Kidney capillary endothelial cell (primary cell): ENCODE measurements around the gene SPATA33.
"Not testable (repeated sequence)": the region's sequence is repeated elsewhere in the genome, so short reads cannot be mapped to it uniquely, and the experiment has no call there.

ENCODE experiments used
- DNase-seq: peaks from one replicate; pipeline ENCODE4 v3.0.0-alpha.2; 2018; ENCODE audit warnings: low spot score

SPATA33 gene

DNA sequence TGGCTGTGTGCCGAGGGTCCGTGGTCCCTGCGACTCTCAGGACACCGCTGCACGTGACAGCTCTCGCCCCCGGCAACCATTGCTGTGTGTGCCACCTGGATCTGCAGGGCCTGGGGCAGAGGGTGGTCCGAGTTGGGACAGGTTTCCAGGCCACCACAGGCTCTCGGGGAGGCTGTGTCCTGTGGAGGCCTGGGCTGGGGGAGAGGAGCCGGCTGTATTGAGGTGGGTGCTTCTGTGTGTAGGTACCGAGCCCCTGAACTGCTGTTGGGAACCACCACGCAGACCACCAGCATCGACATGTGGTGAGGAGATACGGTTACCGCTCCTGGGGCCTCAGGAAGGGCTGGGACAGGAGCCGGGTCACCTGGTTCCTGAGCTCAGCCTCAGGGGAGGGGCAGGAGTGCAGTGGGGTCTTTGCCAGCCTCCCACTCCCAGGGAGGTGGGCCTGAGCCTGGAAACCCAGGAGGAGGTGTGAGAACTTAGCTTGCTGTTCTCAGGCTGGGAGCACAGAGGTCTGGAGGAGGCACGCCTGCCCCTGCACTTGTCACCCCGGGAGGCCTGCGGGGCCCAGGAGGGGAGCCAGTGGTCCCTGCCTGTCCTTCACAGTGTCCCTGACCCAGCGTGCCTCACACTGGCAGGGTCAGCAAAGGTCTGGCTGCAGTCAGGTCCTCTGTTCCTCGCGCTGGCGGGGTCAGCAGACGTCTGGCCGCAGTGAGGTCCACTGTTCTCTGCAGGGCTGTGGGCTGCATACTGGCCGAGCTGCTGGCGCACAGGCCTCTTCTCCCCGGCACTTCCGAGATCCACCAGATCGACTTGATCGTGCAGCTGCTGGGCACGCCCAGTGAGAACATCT is 36.5 kb downstream of the SPATA33 start:
- no peak for DNase-seq

DNA sequence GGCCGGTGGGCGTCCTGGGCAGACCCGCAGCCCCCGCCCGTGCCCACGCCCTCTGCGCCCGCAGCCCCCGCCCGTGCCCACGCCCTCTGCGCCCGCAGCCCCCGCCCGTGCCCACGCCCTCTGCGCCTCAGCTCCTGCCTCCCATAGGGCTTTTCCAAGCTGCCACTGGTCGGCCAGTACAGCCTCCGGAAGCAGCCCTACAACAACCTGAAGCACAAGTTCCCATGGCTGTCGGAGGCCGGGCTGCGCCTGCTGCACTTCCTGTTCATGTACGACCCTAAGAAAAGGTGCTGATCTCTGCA is 37.1 kb downstream of the SPATA33 start:
- not testable (repeated sequence) for DNase-seq

DNA sequence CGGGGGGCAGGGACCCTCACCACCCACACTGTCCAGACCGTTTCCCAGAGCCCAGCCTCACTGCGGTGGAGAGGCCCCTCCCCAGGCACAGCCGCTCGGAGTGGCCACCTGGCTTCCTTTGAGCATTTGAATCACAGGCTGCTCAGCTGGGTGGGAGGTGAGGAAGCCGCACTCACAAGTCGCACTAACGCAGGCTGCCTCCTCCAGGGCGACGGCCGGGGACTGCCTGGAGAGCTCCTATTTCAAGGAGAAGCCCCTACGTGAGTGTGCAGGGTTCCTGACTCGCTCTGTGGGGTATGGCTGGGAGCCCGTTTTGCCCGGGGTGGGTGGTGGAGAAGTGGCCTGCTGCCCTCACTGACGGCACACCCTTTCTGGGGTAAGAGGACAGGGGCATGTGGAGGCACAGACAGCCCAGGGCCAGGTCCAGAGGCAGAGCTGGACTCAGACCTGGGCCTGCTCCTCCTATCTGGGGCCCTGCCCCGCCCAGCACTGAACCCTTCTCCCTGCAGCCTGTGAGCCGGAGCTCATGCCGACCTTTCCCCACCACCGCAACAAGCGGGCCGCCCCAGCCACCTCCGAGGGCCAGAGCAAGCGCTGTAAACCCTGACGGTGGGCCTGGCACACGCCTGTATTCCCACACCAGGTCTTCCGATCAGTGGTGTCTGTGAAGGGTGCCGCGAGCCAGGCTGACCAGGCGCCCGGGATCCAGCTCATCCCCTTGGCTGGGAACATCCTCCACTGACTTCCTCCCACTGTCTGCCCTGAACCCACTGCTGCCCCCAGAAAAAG is 37.6 kb downstream of the SPATA33 start:
- no peak for DNase-seq

DNA sequence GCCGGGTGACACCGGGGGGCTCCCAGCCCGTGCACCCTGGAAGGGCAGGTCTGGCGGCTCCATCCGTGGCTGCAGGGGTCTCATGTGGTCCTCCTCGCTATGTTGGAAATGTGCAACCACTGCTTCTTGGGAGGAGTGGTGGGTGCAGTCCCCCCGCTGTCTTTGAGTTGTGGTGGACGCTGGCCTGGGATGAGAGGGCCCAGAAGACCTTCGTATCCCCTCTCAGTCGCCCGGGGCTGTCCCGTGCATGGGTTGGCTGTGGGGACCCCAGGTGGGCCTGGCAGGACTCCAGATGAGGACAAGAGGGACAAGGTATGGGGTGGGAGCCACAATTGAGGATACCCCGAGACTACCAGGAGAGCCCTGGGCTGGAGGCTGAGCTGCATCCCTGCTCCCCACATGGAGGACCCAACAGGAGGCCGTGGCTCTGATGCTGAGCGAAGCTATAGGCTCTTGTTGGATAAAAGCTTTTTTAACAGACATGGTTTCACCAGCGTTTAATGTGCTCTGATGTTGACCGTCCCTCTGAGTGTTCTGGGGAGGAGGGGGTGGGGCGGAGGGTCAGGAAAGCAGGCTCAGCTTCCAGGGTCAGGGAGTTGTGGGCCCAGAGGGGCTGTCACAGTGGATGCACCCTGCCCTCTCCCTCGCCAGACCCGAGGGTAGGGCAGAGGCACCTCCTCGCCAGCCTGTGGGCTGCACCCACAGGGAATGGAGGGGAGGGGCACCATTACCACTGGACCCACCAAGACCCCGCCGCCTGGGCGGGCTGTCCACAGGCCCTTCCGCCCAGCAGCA is 38.4 kb downstream of the SPATA33 start:
- no peak for DNase-seq

DNA sequence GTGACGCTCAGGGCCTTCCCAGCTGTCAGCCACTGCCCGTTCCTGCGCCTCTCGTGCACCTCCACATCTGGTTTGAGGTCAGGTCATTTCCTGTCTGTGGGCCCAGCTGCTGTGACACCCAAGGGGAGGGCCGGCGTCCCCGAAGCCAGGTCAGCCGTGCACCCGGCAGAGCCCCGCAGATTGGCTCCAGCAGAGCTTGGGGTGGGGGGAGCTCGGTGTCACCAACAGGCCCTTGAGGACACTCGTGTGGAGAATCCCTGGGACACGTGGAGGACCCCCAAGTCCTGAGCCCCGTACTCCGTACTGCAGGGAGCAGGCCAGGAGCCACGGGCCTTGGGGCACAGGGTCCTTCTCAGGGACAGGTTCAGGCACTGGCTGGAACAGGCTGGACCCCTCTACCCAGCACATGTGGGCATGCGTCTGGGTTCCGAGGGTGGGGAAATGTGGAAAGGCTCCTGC is 39.1 kb downstream of the SPATA33 start:
- DNase-seq, result no peak

DNA sequence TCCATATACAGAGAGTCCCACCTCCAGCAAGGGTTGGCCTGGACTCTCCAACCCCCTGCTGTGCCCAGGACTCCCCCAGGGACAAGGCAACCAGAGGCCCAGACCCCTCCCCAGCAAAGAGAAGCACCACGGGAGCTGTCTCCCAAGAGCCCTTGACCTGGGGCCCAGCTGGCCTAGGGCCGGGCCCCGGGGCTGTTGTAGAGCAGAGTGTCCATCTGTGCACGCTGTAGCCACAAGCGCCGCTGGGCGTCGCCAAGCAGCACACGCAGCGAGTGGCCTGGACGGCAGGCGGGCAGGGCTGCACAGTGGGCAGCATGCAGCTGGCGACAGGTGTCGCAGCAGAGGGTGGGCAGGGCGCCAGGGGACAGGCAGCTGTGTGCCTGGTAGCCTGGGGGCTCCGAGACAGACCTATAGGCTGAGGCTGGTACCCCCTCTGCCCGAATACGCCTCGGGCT is 39.6 kb downstream of the SPATA33 start:
- DNase-seq, result no peak

DNA sequence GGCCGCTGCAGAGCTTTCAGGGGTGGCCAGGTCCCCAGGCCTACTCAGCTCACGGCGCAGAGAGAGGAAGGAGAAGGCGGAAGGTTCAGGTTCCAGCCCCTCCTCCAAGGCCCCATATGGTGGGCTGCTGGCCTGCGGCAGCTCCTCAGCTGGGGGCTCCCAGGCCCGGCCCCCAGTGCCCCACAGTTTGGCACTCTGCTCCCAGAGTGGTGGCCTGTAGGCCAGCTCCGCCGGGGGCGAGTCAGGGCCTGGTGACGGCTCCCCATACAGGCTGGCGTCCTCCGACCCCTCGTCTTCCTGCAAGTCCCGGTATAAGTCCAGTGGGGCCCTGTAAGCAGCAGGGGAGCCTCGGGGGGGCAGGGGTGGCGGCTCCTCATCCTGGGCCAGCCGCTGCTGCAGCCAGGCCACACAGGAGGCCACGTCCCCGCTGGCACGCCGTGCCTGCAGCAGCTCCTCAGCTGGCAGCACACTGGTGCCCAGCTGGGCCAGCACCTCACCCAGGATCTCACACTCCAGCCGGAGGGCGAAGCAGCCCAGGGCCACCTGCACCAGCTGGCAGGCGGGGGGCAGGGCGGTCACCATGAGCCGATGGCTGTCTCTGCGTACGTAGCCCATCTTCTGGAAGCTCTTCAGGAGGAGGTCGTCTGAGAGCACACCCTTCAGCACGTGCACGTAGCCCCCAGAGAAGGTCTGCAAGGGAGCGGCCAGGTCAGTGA is 40.1 kb downstream of the SPATA33 start:
- DNase-seq, result no peak

DNA sequence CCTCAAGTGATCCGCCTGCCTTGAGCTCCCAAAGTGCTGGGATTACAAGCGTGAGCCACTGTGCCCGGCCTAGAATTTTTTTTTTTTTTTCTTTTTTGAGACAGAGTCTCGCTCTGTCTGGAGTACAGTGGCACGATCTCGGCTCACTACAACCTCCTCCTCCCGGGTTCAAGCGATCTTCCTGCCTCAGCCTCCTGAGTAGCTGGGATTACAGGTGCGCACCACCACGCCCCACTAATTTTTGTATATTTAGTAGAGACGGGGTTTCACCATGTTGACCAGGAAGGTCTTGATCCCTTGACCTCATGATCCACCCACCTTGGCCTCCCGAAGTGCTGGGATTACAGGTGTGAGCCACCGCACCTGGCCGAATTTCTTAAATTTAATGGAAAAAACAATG is 41.1 kb downstream of the SPATA33 start:
- DNase-seq, result not testable (repeated sequence)

DNA sequence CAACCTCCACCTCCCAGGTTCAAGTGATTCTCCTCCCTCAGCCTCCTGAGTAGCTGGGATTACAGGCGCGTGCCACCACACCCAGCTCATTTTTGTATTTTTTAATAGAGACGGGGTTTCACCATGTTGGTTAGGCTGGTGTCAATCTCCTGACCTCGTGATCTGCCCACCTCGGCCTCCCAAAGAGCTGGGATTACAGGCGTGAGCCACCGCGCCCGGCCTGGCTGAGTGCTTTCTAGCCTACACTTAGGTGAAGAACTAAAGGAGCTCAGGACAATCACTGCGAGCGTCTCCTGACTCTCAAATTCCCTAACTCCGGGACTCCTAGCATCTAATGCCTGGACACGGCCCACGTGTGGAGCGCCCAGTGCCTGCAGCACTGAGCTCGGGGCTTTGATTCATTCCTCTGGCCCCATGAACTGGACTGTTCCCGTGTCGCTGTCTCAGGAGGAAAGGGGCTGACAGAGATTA is 42.0 kb downstream of the SPATA33 start:
- DNase-seq, result not testable (repeated sequence)

DNA sequence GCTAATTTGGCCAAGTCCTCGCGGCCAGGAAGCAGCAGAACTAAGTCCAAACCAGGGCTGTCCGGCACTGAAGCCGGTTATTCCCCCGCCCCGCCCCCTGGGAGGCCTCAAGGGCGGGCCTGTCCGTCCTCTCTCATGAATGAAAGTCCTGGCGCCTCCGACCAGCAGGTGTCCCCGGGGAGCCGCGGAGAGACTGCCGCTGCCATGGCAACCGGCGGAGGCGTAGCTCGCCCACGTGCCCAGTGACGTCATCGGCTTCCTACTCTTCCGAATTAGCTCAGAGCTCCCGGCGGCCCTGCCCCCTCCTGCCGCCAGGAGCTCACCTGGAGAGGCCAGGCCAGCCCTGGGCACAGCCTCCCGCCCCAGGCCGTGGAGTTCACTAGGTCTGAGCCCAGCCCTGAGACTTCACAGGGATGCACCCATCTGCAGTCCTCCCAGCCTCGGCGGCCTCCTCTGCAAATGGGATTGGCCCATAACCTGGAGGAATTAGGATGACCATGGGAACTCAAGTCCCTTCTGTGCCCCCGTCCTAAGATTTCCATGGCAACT is 42.5 kb downstream of the SPATA33 start:
- peak; percentile 97 for DNase-seq

DNA sequence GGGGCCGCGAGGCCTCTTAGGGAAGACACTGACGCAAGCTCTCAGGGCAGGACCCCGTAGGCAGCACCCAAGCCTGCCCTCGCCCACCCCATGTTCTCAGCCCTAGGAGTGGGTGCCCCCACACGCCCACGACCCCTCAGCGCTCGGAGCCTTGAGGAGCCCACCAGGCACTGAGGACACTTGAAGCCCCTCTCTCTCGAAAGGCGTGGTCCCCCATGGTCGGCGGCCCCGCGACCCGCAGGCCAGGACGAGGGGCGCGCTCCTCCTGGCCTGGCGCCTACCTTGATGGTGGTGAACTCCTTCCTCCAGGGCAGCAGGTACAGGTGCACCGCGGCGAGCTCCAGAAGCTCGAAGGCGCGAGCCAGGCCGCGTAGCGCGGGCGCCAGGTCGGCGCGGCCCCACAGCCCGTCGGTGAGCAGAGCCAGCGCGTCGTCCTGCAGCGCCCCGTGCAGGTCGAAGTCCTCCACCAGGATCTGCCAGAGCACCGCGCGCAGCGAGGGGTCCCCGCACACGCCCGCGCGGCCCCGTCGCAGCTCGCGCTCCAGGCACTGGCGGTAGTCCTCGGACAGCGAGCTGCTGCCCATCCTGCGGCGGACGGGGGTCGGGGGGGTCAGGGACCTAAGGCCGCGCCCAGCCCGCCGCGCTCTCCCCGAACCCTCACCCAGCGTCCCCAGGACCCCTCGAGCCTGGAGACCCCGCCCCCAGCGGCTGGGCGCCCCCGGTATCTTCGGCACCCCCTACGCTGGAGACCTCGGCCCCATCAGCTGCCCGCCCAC is 43.2 kb downstream of the SPATA33 start:
- DNase-seq, result peak; percentile 18

DNA sequence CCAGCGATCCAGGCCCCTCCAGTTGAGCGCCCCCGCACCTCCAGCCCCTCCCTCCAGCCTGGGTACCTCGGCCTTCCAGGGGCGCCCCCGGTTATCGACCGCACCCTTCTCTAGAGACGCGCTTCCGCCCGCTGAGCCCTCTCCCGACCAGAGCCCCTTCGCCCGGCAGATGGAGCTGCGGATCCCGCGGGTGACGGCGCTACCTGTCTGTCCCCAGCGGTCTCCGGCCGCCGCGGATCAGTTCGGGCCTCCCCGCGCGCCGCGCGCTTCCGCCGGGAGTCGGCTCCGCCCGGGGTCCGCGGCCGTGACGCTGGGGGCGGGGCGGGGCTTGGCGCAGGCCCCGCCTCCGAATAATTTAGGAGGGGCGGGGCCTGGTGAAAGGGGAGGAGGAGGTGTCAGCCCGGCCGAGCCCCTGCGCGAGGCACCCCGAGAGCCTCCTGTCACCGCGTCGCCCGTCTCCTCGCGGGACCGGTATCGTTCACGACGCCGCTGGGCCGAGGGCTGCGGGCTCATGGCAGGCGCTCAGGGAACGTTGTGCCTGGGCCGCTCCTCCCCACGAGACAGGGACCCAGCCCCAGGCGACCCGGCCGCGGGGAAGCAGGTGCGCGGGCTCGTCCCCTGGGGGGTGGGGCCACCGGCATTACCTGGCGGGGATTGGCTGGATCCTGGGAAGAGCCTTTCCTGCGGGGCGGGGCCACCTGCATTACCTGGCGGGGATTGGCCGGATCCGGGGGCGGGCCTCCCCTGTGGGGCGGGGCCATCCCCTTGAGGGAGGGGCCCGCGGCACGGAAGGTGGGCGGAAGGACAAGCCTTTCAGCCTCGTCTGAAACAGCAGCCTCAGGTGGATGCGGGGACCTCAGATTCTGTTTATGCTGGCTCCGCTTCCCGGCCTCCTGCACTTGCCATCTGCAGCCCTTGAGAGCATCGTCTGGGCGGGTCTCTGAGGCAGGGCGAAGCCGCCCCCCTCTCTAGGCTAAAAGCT is 44.1 kb downstream of the SPATA33 start, which contains the start of gene SPATA2L:
TSS of gene SPATA2L (minus strand) at position 281 of the 982 bp plus-strand sequence. CDS start 473 bp downstream, outside the sequence.
- peak; percentile 57 for DNase-seq

DNA sequence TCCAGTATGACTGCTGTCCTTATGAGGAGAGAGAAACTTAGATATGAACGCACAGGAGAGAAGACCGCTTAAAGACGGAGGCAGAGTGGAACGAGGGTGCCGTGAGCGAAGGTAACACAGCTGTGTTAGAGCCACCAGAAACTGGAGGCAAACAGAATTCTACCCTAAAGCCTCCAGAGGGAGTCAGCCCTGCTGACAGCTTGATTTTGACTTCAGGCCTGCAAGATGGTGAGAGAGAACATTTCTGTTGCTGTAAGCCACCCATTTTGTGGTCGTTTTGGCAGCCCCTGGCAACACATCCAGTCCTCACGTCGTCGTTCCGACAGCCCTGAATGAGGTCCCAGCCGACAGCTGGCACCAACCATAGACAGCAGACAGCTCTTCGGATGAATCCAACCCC is 46.6 kb downstream of the SPATA33 start:
- no peak for DNase-seq

DNA sequence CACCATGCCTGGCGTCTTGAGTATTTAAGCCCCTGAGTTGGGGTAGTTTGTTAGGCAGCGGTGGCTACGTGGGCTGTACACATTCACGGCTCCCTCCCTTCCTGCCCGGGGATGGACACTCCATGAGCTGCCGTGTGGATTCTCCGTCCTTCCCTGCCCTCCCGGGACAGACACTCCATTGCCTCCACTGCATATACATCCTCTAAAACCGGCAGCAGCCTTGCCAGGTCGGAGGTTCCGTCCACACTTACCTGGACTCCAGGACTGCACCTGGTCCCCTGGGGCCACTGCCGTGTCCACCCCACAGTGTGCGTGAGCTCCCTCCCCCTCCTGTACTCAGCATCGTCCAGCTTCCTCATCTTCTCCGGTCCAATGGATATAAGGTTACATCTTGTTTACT is 47.4 kb downstream of the SPATA33 start:
- no peak for DNase-seq

DNA sequence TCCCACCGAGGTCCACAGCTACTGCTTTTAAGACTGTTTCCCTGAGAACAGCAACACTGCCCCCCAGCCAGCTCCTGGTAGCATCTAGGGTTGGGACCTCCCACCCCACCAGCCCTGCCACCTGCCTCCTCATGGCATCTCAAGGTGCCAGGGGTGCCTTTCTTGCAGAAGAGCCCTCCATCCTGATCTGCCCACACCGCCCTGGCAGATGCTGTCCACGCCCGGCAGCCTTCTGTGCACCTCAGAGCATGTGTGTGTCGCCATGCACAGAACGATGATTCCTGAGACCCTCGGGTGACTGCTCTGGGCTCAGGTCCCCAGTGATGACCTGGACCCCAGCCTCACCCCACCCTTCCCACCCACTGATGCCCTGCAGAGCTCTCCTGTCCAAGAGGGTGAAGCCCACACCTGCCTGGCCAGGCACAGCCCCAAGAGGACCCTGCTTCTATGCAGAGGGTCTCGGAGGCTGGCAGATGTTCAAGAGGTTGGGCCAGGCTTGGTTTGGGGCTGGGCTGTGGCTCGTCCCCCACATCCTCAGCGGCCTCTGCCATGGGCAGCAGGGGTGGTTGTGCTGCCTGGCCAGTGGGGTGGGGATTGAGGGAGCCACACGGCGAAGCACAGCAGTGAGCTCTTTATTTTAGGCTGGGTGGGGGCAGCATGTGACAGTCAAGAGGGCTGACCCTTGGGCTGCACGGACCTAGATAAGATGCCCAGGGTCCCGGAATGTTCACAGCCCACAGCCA is 49.1 kb downstream of the SPATA33 start:
- no peak for DNase-seq

DNA sequence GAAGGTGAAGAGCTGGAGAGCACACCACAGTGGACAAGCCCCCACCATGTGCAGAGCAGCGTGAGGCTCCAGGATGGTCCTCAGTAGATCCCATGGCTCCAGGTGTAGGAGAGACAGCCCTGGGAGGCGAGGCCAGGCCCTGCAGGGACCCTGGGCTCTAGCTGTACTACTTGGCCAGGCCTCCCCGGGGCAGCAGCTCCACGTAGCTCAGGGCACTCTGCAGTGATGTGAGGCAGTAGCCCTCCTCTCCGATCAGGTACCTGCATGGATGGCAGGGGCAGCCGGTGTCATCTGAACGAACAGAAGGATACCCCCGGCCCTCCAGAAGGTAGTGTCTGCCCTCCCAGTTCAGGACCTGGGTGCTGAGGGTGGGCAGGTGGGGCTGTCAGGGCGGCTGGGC is 50.1 kb downstream of the SPATA33 start:
- no peak for DNase-seq

DNA sequence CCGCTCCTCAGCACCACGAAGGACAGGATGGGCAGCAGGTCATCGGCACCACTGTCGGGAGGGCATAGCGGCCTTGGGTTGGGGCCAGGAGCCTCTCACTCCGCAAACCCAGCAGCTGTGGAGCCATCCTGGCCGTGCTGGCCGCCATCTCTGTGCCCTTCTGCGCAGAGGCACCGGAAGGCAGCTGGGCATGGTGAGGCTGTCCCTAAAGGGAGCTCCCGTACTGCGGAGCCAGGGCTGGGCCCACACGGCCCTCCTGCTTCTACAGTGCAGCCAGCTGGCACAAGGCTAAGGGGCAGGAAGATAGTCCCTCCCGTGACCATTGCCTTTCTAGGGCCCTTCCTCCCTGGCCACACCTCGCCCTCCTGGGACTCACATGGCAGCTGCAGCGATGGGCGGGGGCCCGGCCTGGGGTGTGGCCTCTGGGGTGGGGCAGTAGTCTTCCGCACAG is 50.9 kb downstream of the SPATA33 start:
- no peak for DNase-seq

DNA sequence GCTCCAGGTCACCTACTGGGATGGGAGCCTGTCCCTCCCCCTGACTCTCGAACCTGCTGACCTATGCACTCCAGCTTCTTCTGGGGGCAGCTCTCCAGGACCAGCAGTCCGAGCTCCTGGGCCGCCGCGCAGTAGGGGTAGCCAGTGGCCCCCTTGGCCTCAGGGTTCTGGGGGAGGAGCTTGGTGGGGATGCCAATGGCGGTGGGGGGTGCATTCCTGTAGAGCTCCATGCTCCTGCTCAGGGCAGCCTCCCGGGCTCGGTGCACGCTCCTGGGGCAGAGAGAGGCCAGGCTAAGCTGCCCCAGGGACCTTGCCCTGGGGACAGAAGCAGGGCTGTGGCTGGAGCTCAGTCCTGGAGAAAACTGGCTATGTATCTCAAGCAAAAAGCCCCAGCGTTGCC is 51.5 kb downstream of the SPATA33 start:
- DNase-seq, result no peak
